GM18868 (cell line): ENCODE results near the gene MTPN.
A peak's percentile ranks its signal among the peaks of the same experiment; 100 is the strongest.

Experiments
- ATAC-seq: cut with Tn5 transposase; IDR thresholded peaks from one replicate; pipeline ENCODE4 v1.9.1; 2021; ENCODE audit warnings: mild to moderate bottlenecking, moderate library complexity; ENCODE audit not compliant: unreplicated experiment

MTPN gene

GRCh38 chr7:135929249-135929648 lies 47.9 kb downstream of the MTPN start:
- ATAC-seq: no peak

- ATAC-seq: no peak
Measured at GRCh38 chr7:135928136-135928535, 49.0 kb downstream of the MTPN start.

GRCh38 chr7:135925210-135925609 lies 51.9 kb downstream of the MTPN start:
- ATAC-seq: no peak

GRCh38 chr7:135924302-135924701 lies 52.9 kb downstream of the MTPN start:
- no peak for ATAC-seq

- no peak for ATAC-seq
Measured at GRCh38 chr7:135922263-135922662, 54.9 kb downstream of the MTPN start.

GRCh38 chr7:135920478-135920877 lies 56.7 kb downstream of the MTPN start:
- peak; percentile 72 for ATAC-seq

- ATAC-seq: no peak
Measured at GRCh38 chr7:135919071-135919841, 57.9 kb downstream of the MTPN start.

- no peak for ATAC-seq
Measured at GRCh38 chr7:135918134-135918533, 59.0 kb downstream of the MTPN start.

- no peak for ATAC-seq
Measured at GRCh38 chr7:135917721-135918120, 59.4 kb downstream of the MTPN start.

- no peak for ATAC-seq
Measured at GRCh38 chr7:135914346-135914745, 62.8 kb downstream of the MTPN start.

- no peak for ATAC-seq
Measured at GRCh38 chr7:135913404-135913803, 63.8 kb downstream of the MTPN start.

- ATAC-seq: no peak
Measured at GRCh38 chr7:135911099-135911498, 66.1 kb downstream of the MTPN start.

- ATAC-seq: no peak
Measured at GRCh38 chr7:135910393-135911036, 66.6 kb downstream of the MTPN start.

GRCh38 chr7:135905858-135906257 lies 71.3 kb downstream of the MTPN start:
- no peak for ATAC-seq

- ATAC-seq: no peak
Measured at GRCh38 chr7:135905355-135905754, 71.8 kb downstream of the MTPN start.

- no peak for ATAC-seq
Measured at GRCh38 chr7:135904282-135904681, 72.9 kb downstream of the MTPN start.

GRCh38 chr7:135901585-135902540 lies 75.3 kb downstream of the MTPN start:
- no peak for ATAC-seq

- ATAC-seq: no peak
Measured at GRCh38 chr7:135900065-135900546, 77.1 kb downstream of the MTPN start.

- ATAC-seq: no peak
Measured at GRCh38 chr7:135899458-135900064, 77.6 kb downstream of the MTPN start.

GRCh38 chr7:135898226-135898625 lies 78.9 kb downstream of the MTPN start:
- ATAC-seq: no peak

- ATAC-seq: no peak
Measured at GRCh38 chr7:135894816-135895215, 82.3 kb downstream of the MTPN start.
